Measurements from ENCODE around the gene PLAC9.

DNA sequence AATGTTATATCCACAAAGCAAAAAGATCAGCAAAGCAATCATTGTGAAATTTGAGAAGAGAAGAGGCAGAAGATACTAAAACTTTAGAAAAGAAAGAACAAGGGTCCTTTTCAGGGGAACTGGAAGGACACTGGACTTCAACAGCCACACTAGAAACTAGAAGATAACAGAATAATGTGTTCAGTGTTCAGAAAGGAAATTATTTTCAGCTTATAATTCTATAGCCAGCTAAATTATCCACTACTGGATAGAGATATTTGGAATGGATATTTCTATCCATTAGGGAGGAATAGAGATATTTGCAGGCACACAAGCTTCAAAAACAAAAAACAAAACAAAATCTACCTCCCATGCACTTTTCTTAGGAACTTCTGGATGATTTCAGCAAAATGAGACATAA is 60.0 kb downstream of the PLAC9 start:
- TF ChIP-seq EZH2phosphoT487 (IDR thresholded peaks at IDR 0.05; ENCODE audit: insufficient read depth, low read depth) = no peak
- no peak for TF ChIP-seq EZH2 (IDR thresholded peaks at IDR 0.05; ENCODE audit: insufficient read depth, poor library complexity, severe bottlenecking)
